Measurements from ENCODE around the gene DNAJB12. TPM values are rescaled to one million over a fixed set of nuclear protein-coding genes. Genes with fewer than 3 reads are reported as not detected.
"Not testable (repeated sequence)": the region's sequence is repeated elsewhere in the genome, so short reads cannot be mapped to it uniquely, and the experiment has no call there.

The DNAJB12 gene
- total RNA-seq, 1 experiment from 2014 or later: 48.0 TPM

DNA sequence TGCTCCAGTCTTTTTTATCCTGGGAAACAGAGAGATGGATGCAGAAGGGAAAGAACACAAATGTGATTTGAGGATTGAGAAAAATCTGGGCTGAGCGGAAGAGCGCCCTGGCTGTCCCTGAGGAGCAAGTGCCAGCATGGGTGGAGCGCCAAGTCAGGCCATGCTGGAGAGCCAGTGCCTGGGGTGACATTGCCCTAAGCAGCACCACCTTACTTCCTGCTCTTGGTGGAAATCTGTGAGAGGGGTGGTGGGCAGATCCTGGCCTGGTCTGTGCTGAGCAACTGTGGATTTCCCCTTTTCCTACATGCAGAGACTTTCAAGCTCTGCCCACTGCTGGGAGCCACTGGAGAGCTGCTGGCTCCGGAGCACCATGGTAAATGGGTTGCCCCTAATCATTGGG is 44.1 kb downstream of the DNAJB12 start:
- H3K9me3 Mint-ChIP-seq (ENCODE audit: low read depth, unreplicated experiment): no peaks in the 10 kb centered on the region
- CTCF ChIA-PET: no interaction called here
- peaks cover 28% of the 10 kb centered on the region for H3K36me3 Mint-ChIP-seq (ENCODE audit: insufficient read depth, unreplicated experiment)
- peak overlapping the region; percentile 68 for H3K27ac Mint-ChIP-seq (ENCODE audit: unreplicated experiment)
- no peaks in the 10 kb centered on the region for H3K27me3 Mint-ChIP-seq (ENCODE audit: unreplicated experiment)
- TF ChIP-seq, protein P1, sequence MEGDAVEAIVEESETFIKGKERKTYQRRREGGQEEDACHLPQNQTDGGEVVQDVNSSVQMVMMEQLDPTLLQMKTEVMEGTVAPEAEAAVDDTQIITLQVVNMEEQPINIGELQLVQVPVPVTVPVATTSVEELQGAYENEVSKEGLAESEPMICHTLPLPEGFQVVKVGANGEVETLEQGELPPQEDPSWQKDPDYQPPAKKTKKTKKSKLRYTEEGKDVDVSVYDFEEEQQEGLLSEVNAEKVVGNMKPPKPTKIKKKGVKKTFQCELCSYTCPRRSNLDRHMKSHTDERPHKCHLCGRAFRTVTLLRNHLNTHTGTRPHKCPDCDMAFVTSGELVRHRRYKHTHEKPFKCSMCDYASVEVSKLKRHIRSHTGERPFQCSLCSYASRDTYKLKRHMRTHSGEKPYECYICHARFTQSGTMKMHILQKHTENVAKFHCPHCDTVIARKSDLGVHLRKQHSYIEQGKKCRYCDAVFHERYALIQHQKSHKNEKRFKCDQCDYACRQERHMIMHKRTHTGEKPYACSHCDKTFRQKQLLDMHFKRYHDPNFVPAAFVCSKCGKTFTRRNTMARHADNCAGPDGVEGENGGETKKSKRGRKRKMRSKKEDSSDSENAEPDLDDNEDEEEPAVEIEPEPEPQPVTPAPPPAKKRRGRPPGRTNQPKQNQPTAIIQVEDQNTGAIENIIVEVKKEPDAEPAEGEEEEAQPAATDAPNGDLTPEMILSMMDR (IDR thresholded peaks at IDR 0.05; ENCODE audit: unreplicated experiment): no peak
- BruUV-seq (replicated peaks): no TSS peak
- peaks cover 46% of the 10 kb centered on the region for H3K4me1 Mint-ChIP-seq (ENCODE audit: low read depth, unreplicated experiment)
- intact Hi-C loops (cut with micrococcal nuclease; ENCODE audit: unreplicated experiment): no loop called here
- H3K4me3 Mint-ChIP-seq (ENCODE audit: low read depth, unreplicated experiment): no peak overlapping the region
- no peak for DNase-seq

DNA sequence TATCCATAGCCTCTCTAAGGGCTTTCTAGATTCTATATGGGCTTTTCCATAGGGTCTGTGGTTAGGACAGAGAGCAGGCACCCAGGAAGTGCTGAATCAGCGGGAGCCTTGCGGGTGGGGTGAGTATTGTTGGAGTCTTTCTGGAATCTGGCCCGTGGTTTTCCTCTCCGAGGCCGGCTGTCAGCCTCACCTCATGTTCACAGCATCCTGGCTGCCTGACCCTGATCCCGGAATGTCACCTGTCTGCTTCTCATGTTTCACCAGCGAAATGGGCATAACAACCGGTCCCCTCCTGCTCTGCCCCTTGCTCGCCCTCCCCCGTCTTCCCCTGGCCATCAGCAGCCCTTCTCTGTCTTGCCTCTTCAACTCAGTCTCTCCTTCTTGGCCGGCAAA is 44.5 kb downstream of the DNAJB12 start:
- Mint-ChIP-seq H3K36me3 (ENCODE audit: insufficient read depth, unreplicated experiment) (peaks cover 24% of the 10 kb centered on the region), H3K4me3 (ENCODE audit: low read depth, unreplicated experiment) (peak overlapping the region; percentile 28), H3K27ac (ENCODE audit: unreplicated experiment) (peak overlapping the region; percentile 68), H3K27me3 (ENCODE audit: unreplicated experiment) (no peaks in the 10 kb centered on the region), H3K9me3 (ENCODE audit: low read depth, unreplicated experiment) (no peaks in the 10 kb centered on the region), H3K4me1 (ENCODE audit: low read depth, unreplicated experiment) (peaks cover 46% of the 10 kb centered on the region)
- DNase-seq: peak; percentile 50
- intact Hi-C loops (cut with micrococcal nuclease; ENCODE audit: unreplicated experiment): no loop called here
- TF ChIP-seq, protein P1 (IDR thresholded peaks at IDR 0.05; ENCODE audit: unreplicated experiment): no peak
- CTCF ChIA-PET: interaction anchor here (2.8 kb wide), 1 partner anchor 35 kb away, joined by 14 read pairs; the partner anchor contains the start of gene DDIT4
- BruUV-seq (replicated peaks): no TSS peak

DNA sequence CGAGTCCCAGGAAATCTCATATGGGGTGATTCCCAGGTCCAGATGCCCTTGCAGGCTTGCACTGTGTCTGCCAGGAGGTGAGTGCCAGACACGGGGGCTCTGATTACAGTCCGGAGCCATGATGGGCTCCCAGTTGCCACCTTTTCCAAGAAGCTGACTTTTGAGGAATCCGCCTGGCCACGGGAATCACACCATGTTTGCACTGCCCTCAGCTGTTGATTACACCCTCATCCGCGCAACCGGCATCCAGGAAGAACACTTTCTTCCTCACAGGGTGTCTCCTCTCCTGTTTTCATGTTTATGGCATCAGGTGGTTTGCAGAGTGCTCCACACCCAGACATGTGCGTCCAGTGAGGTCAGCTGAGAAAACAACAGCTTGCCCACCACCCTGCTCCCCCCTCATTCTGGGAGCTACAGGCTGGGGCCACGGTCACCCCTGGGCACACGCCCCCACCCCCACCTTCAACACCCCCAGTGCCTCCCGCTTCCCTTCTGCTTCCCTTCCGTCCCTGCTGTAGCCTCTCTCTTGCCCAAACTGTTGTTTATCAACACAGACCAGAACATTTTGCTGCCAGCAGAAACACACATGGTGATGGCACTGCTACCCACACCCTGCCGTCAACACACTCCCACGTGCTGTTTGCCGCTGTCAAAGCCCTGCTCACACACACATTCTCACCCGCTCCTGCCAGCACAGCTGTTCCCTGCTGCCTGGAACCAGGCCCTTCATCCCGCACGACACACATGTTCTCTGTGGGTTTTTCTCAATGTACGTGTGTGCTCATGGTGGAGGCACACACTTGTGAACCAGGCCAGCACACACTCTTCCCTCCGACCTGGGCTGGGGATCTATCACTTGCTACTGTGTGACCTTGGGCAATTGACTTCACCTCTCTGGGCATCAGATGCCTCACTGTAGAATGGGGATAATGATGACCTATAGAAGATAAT is 45.2 kb downstream of the DNAJB12 start:
- Mint-ChIP-seq H3K9me3 (ENCODE audit: low read depth, unreplicated experiment) (no peaks in the 10 kb centered on the region), H3K36me3 (ENCODE audit: insufficient read depth, unreplicated experiment) (peaks cover 22% of the 10 kb centered on the region), H3K4me1 (ENCODE audit: low read depth, unreplicated experiment) (peaks cover 43% of the 10 kb centered on the region), H3K27me3 (ENCODE audit: unreplicated experiment) (no peaks in the 10 kb centered on the region), H3K4me3 (ENCODE audit: low read depth, unreplicated experiment) (peak overlapping the region; percentile 34), H3K27ac (ENCODE audit: unreplicated experiment) (peak overlapping the region; percentile 68)
- intact Hi-C loops (cut with micrococcal nuclease; ENCODE audit: unreplicated experiment): no loop called here
- no TSS peak for BruUV-seq (replicated peaks)
- TF ChIP-seq, protein P1 (IDR thresholded peaks at IDR 0.05; ENCODE audit: unreplicated experiment): no peak
- CTCF ChIA-PET: interaction anchor here (0.5 to 2.8 kb wide), 11 partner anchors 9 to 261 kb away, joined by 3 to 14 read pairs (median 5); partner anchors contain the start of gene DDIT4
- no peak for DNase-seq

DNA sequence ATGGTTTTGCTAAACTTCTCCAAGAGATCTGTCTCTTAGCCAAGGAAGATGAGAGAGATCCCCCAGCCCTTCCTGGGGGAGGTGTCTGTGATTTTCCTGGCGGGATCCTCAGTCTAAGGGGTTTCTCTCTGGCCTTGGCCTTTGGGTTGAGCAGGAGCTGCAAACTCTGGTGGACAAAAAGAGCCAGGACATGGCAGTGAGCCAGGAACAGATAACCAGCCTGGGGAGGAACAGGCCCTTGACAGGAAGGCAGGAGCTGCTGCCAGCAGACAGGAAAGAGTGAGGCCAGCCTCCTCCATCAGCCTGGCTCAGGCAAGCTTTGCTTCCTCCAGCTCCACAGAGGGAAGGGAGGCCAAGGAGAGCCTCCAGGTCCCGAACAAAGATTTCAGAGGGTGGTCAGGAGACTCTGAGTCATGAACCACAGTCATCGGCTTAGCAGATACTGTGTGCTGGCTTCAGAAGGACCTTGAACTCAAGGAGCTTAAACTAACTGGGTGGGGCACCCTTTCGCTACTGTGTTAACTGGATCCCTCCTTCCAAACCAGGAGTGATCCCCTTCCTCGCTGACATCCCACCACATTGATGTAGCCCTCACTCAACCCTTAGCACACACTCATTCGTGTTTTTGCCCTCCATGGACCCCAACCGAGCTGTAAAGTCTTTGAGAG is 46.3 kb downstream of the DNAJB12 start:
- H3K27ac Mint-ChIP-seq (ENCODE audit: unreplicated experiment): peak overlapping the region; percentile 68
- TF ChIP-seq, protein P1 (IDR thresholded peaks at IDR 0.05; ENCODE audit: unreplicated experiment): no peak
- peak; percentile 80 for DNase-seq
- H3K27me3 Mint-ChIP-seq (ENCODE audit: unreplicated experiment): no peaks in the 10 kb centered on the region
- intact Hi-C loops (cut with micrococcal nuclease; ENCODE audit: unreplicated experiment): no loop called here
- peaks cover 42% of the 10 kb centered on the region for H3K4me1 Mint-ChIP-seq (ENCODE audit: low read depth, unreplicated experiment)
- peak overlapping the region; percentile 34 for H3K4me3 Mint-ChIP-seq (ENCODE audit: low read depth, unreplicated experiment)
- BruUV-seq (replicated peaks): TSS peak; percentile 96
- peaks cover 22% of the 10 kb centered on the region for H3K36me3 Mint-ChIP-seq (ENCODE audit: insufficient read depth, unreplicated experiment)
- CTCF ChIA-PET: interaction anchor here (0.5 to 2.8 kb wide), 15 partner anchors 10 to 260 kb away, joined by 3 to 14 read pairs (median 4); partner anchors contain the start of gene DDIT4
- H3K9me3 Mint-ChIP-seq (ENCODE audit: low read depth, unreplicated experiment): no peaks in the 10 kb centered on the region

DNA sequence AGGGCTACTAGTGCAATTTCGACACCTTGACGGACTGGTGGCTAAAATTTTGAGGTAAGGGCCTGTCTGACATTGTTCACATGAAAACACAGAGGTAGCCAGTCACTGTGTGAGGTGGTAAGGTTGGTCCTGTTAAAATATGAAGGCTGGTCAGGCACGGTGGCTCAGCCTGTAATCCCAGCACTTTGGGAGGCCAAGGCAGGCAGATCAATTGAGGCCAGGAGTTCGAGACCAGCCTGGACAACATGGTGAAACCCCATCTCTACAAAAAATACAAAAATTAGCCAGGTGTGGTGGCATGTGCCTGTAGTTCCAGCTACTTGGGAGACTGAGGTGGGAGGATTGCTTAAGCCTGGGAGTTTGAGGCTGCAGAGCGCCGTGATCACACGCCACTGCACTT is 47.0 kb downstream of the DNAJB12 start:
- intact Hi-C loops (cut with micrococcal nuclease; ENCODE audit: unreplicated experiment); H3K4me3 Mint-ChIP-seq (ENCODE audit: low read depth, unreplicated experiment); BruUV-seq (replicated peaks); DNase-seq; H3K9me3 Mint-ChIP-seq (ENCODE audit: low read depth, unreplicated experiment); H3K27me3 Mint-ChIP-seq (ENCODE audit: unreplicated experiment): not testable (repeated sequence)
- H3K4me1 Mint-ChIP-seq (ENCODE audit: low read depth, unreplicated experiment): peaks cover 42% of the 10 kb centered on the region
- H3K27ac Mint-ChIP-seq (ENCODE audit: unreplicated experiment): peak overlapping the region; percentile 68
- CTCF ChIA-PET: interaction anchor here (0.6 to 2.8 kb wide), 7 partner anchors 9 to 699 kb away, joined by 3 to 14 read pairs (median 5); partner anchors contain the start of gene DDIT4
- peaks cover 22% of the 10 kb centered on the region for H3K36me3 Mint-ChIP-seq (ENCODE audit: insufficient read depth, unreplicated experiment)

All from Calu3 (cell line).